ENCODE data around the gene SRRM3. TPM values are rescaled to one million over a fixed set of nuclear protein-coding genes. Genes with fewer than 3 reads are reported as not detected.

Gene SRRM3
- total and polyA plus RNA-seq, 9 of the 15 experiments (the other 6 are each of a cell fraction or from before 2014, with no cell fraction given), result 0.04 to 0.91 (median 0.46) TPM; not detected in 2

GRCh38 chr7:76303202-76304147, 101.8 kb downstream of the SRRM3 start (continued):
- TF ChIP-seq ARID4B (CRISPR knock-in tag; IDR thresholded peaks at IDR 0.05), result peak; percentile 76; the same call in 1 of the 2 replicates
- TF ChIP-seq ZEB2 (IDR thresholded peaks at IDR 0.05), result no peak
- TF ChIP-seq DIDO1 (tag; IDR thresholded peaks at IDR 0.05; ENCODE audit: low read depth), result no peak
- TF ChIP-seq ZNF778 (CRISPR knock-in tag; IDR thresholded peaks at IDR 0.05), result no peak
- peak; percentile 88 for TF ChIP-seq EP400 (IDR thresholded peaks at IDR 0.05)
- no peak for TF ChIP-seq ZNF277 (CRISPR knock-in tag; IDR thresholded peaks at IDR 0.05; ENCODE audit: borderline replicate concordance)
- no peak for TF ChIP-seq CEBPG (CRISPR knock-in tag; IDR thresholded peaks at IDR 0.05)
- no peak for TF ChIP-seq CEBPG (tag; conservative IDR thresholded peaks at IDR 0.05 in 1 of 2, IDR thresholded peaks at IDR 0.05 in 1 of 2)
- 0 out of 4 replicates have a peak, but pooled peaks have one; percentile 18 to 26 for TF ChIP-seq TRIM24 (IDR thresholded peaks at IDR 0.05)
- peak; percentile 89 for TF ChIP-seq ADNP (tag; IDR thresholded peaks at IDR 0.05)
- peak; percentile 17; the same call in 1 of the 2 replicates for TF ChIP-seq AFF4 (CRISPR knock-in tag; IDR thresholded peaks at IDR 0.05)
- TF ChIP-seq NFATC3 (IDR thresholded peaks at IDR 0.05), result no peak
- TF ChIP-seq RBM25 (IDR thresholded peaks at IDR 0.05; ENCODE audit: low read depth, low read length, severe bottlenecking), result peak; percentile 20
- peak; percentile 84 for TF ChIP-seq RBFOX2 (IDR thresholded peaks at IDR 0.05; ENCODE audit: low read depth, low read length)
- no peak for TF ChIP-seq CTCFL (IDR thresholded peaks at IDR 0.05; ENCODE audit: borderline replicate concordance, insufficient read depth, low read depth, low read length, poor library complexity, severe bottlenecking)

Data from K562 (cell line).